Choroid plexus epithelial cell (primary cell): Measurements from ENCODE around the gene TBL3.

Experiments used
- DNase-seq: peaks from one replicate; pipeline ENCODE4 v3.0.0-alpha.2; 2010; ENCODE audit warnings: low read depth
- H3K4me3 ChIP-seq: 2 replicates; pipeline ENCODE4 v1.5.1; 2011; ENCODE audit warnings: low read depth, mild to moderate bottlenecking, control low read depth, low read length, moderate library complexity
- TF ChIP-seq, protein P1 (sequence below): conservative IDR thresholded peaks from 2 replicates; pipeline ENCODE4 v1.5.1; 2011; ENCODE audit warnings: low read depth, mild to moderate bottlenecking, control low read depth, inconsistent platforms, low read length, moderate library complexity

Gene TBL3

DNA sequence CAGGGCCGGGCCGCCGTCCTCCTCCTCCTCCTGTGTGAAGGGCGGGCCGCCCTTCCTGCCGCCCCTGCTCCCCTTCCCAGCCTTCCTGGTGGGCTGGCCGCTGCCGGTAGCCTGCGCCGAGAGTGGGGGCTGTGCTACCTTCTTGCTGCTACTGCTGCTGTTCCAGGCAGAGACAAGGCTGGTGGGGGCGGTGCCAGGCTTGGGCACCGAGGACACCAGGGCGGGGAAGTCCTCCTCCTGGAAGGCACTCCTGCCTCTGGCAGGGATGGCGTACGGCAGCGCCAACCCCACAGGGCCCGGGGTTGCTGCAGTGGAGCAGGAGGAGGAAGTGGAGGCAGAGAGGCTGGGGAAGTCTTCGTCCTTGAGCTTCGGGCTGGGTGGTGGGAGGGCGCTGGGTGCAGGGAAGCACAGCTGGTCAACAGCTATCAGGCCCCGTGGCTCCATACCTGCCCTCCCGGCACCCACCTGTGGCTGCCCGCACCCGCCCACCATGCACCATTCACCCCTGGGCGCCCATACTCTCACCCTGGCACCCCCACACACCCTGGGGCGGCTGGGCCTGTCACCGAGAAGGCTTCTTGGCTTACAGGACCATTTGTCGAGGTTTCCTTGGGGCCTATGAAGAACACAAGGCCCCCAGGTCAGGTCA lies 28.1 kb downstream of the TBL3 start:
- TF ChIP-seq, protein P1, sequence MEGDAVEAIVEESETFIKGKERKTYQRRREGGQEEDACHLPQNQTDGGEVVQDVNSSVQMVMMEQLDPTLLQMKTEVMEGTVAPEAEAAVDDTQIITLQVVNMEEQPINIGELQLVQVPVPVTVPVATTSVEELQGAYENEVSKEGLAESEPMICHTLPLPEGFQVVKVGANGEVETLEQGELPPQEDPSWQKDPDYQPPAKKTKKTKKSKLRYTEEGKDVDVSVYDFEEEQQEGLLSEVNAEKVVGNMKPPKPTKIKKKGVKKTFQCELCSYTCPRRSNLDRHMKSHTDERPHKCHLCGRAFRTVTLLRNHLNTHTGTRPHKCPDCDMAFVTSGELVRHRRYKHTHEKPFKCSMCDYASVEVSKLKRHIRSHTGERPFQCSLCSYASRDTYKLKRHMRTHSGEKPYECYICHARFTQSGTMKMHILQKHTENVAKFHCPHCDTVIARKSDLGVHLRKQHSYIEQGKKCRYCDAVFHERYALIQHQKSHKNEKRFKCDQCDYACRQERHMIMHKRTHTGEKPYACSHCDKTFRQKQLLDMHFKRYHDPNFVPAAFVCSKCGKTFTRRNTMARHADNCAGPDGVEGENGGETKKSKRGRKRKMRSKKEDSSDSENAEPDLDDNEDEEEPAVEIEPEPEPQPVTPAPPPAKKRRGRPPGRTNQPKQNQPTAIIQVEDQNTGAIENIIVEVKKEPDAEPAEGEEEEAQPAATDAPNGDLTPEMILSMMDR = no peak
- H3K4me3 ChIP-seq = no peak overlapping the region
- no peak for DNase-seq

DNA sequence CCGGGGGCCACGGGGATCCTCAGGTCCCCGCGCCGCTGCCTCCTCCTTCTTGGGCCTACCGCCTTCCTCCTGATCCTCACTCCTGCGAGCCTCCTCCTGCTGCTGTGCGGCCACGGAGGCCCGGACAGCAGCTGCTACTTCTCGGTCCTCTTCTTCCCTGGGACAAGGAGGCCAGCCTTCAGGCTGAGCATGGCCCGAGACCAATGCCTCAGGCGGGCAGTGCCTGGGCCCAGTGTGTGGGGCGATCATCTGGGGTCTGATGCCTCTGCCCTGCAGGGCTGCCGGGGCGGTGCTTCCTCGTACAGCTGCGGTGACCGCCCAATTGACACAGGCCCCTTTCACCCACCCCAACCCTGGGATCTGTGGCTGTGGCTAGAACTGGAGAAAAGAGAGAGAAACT lies 29.2 kb downstream of the TBL3 start:
- TF ChIP-seq, protein P1 = no peak
- no peak for DNase-seq
- no peak overlapping the region for H3K4me3 ChIP-seq

DNA sequence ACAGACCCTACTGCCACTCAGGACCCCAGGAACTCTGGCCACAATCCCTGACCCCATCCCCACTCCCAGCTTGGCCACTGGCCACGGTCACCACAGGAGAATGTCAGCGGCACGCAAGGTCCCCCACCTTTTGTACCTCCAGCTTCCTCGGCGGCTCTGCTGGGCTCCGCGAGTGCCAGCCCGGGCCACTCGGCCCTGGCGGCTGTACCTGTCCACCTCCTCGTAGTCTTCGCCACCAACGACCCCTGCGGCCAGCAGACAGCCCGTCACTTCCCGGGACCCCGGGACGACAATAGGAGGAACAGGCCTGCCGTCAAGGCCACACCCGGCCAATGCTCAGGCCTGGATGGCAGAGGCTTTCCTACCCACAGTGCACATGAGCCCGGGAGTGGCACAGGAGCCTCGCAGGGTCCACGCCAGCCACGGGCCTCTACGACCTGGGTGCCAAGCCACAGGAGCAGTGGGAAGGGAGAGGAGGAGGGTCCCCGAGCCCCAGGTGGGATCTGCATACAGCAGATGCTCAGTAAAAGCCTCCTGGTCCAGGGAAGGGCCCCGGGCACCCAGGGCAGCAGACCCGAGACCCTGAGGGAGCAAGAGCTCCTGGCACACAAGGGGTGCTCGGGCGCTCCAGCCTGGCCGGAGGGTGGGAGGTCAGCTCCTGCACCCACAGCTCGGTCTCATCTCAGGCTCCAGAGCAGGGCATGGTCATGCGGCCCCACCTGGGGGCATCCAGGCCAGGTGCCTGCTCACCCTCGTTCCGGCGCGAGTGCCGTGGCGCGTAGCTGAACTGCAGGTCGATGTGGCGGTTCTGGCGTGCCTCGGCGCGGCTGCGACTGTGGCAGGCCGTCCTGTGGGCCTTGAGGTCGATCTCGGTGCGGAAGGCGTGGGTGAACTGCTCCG lies 29.9 kb downstream of the TBL3 start:
- no peak overlapping the region for H3K4me3 ChIP-seq
- TF ChIP-seq, protein P1 = no peak
- DNase-seq = no peak

DNA sequence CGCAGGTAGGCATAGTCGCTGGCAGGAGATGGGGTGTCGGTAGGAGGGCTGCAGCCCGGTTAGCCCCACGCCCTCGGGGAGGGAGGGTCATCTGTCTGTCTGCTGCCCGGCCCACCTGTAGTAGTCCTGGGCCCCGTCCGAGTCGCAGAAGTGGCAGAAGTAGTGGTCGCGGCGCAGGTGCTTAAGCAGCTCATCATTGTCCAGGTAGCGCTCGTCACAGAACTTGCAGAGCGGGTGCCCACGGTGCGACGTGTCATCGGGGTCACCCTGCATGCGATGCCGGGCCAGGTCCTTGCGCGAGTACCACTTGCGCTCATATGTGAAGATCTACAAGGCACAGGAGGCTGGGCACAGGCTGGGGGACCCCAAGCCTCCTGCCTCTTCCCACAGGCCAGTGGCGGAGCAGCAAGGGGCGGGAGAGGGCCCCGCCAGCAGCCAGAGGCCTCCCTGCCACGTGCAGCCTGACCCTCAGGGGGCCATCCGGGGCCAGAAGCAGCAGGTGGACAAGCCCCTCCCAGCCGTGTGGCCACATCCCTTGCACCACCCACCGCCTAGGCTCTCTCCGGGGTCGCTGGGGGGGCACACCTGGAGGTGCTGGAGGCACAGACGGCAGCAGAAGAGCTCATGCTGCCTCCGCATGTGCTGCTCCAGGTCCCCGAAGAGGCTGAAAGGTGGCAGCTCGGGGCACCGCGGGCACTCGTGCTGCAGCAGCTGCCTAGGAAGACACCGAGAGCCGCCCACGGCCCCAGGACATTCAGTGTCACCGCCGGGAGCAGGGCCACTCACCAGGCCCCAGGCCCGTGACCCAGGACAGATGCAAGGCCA lies 30.8 kb downstream of the TBL3 start:
- TF ChIP-seq, protein P1 = no peak
- DNase-seq = no peak
- H3K4me3 ChIP-seq = no peak overlapping the region

DNA sequence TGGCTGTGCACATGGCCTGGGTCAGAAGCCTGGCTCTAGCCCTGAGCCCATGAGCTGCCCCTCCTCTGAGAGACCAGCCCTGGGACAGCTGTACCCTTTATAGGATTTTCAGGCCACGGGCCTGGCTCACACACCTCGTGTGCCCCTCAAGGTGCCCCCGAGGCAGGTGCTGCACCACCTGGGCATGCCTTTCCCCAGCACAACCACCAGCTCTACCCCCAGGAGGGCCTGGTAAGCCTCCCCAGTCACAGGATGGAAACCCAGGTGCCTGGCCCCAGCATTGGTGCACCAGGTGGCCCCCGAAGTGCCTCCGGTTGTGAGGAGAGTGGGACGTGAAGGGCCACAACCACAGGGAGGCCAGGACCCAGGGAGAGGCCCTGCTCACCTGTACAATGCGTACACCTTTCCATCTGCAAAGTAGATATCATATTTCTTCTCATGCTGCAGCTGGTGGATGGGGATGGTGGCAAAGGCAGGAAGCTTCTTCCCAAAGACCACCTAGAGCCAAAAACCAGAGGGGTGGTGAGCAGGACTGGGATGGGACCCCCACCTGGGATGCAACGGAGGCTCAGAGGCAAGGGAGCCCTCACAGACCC lies 31.5 kb downstream of the TBL3 start:
- TF ChIP-seq, protein P1 = no peak
- no peak for DNase-seq
- H3K4me3 ChIP-seq = no peak overlapping the region

DNA sequence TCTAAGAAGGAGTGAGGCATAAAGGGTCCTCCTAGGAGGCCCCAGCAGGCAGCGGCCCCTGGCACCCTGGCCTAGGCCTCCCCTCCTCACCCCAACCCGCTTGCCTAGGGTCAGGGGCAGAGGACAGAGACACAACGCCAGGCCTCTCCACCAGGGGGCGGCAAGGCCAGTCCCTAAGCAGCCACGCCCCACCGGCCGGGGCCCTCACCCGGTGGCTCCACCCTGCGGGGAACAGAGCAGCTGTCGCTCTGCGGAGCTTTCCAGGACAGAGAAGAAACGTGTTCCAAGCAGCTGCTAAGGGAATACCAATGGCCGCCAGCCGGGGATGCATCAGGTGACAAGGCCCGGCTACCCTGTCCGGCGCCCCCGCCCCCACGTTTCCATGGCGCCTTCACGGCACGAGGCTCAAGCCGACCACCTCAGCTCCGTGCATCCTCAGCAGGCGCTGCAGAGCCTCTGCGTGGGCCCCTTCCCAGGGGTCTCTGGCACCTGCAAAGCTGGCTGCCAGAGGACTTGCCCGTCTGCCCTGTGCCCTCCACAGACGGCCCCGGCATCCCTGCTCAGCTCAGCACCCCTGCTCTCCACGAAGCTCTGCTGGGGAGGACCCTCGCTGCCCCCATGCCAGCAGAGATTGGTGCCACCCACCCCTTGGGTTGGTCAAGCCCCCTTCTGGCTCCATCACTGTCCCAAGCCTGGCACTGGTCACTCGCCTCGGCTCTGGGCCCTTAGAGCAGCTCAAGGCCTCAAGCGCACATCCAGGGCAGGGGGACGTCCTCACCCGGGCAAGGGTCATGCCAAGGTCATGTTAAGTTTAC lies 32.2 kb downstream of the TBL3 start:
- TF ChIP-seq, protein P1 = peak; percentile 90
- peak; percentile 85 for DNase-seq
- peak overlapping the region; percentile 29 for H3K4me3 ChIP-seq
